Retinal pigment epithelial cell (primary cell): ENCODE data around the gene SORCS2.

Experiments used
- DNase-seq: peaks from one replicate; pipeline ENCODE4 v3.0.0-alpha.2; 2010; ENCODE audit warnings: low read depth
- H3K4me3 ChIP-seq: 2 replicates; pipeline ENCODE4 v1.5.1; 2011; ENCODE audit warnings: mild to moderate bottlenecking, low read length, control low read depth, moderate library complexity
- CTCF ChIP-seq: conservative IDR thresholded peaks from 2 replicates; pipeline ENCODE4 v1.5.1; 2011; ENCODE audit warnings: low read depth, low read length, control low read depth, inconsistent platforms

SORCS2 gene

GRCh38 chr4:7652906-7653305 lies 460.6 kb downstream of the SORCS2 start:
- no peak overlapping the region for H3K4me3 ChIP-seq
- TF ChIP-seq CTCF, result no peak
- no peak for DNase-seq

GRCh38 chr4:7653510-7654369 lies 461.4 kb downstream of the SORCS2 start:
- DNase-seq, result no peak
- H3K4me3 ChIP-seq, result no peak overlapping the region

GRCh38 chr4:7654550-7655445 lies 462.5 kb downstream of the SORCS2 start:
- H3K4me3 ChIP-seq, result no peak overlapping the region
- no peak for DNase-seq
- TF ChIP-seq CTCF, result no peak

More at GRCh38 chr4:7653510-7654369, 461.4 kb downstream of the SORCS2 start:
- no peak for TF ChIP-seq CTCF

- no peak overlapping the region for H3K4me3 ChIP-seq
- no peak for DNase-seq
- no peak for TF ChIP-seq CTCF
These were observed 463.3 kb downstream of the SORCS2 start for GRCh38 chr4:7655511-7656243.

GRCh38 chr4:7656244-7656800 lies 464.0 kb downstream of the SORCS2 start:
- no peak for DNase-seq
- no peak overlapping the region for H3K4me3 ChIP-seq
- no peak for TF ChIP-seq CTCF

GRCh38 chr4:7657545-7658297 lies 465.4 kb downstream of the SORCS2 start:
- no peak for TF ChIP-seq CTCF
- no peak for DNase-seq
- H3K4me3 ChIP-seq, result no peak overlapping the region
